ENCODE measurements around the gene GASK1A.

GASK1A gene

DNA sequence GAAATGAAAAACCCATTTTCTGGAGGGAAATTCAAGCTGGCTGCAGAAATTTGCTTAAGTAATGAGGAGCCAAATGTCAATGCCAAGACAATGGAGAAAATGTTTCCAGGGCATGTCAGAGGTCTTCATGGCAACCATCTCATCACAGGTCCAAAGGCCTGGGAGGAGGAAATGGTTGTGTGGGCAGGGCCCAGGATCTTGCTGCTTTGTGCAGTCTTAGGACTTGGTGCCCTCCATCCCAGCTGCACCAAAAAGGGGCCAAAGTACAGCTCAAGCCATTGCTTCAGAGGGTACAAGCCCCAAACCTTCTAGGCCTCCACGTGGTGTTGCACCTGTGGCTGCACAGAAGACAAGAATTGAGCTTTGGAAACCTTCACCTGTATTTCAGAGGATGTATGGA, 67.5 kb downstream of the GASK1A start:
- TF ChIP-seq, protein P1, sequence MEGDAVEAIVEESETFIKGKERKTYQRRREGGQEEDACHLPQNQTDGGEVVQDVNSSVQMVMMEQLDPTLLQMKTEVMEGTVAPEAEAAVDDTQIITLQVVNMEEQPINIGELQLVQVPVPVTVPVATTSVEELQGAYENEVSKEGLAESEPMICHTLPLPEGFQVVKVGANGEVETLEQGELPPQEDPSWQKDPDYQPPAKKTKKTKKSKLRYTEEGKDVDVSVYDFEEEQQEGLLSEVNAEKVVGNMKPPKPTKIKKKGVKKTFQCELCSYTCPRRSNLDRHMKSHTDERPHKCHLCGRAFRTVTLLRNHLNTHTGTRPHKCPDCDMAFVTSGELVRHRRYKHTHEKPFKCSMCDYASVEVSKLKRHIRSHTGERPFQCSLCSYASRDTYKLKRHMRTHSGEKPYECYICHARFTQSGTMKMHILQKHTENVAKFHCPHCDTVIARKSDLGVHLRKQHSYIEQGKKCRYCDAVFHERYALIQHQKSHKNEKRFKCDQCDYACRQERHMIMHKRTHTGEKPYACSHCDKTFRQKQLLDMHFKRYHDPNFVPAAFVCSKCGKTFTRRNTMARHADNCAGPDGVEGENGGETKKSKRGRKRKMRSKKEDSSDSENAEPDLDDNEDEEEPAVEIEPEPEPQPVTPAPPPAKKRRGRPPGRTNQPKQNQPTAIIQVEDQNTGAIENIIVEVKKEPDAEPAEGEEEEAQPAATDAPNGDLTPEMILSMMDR (IDR thresholded peaks at IDR 0.05; ENCODE audit: low read depth, low read length), result no peak
- H3K4me3 ChIP-seq (ENCODE audit: low read depth, low read length), result no peak overlapping the region

GRCh38 chr3:43048470-43048869, 69.4 kb downstream of the GASK1A start:
- H3K4me3 ChIP-seq (ENCODE audit: low read depth, low read length), result no peak overlapping the region
- TF ChIP-seq, protein P1 (IDR thresholded peaks at IDR 0.05; ENCODE audit: low read depth, low read length), result no peak

DNA sequence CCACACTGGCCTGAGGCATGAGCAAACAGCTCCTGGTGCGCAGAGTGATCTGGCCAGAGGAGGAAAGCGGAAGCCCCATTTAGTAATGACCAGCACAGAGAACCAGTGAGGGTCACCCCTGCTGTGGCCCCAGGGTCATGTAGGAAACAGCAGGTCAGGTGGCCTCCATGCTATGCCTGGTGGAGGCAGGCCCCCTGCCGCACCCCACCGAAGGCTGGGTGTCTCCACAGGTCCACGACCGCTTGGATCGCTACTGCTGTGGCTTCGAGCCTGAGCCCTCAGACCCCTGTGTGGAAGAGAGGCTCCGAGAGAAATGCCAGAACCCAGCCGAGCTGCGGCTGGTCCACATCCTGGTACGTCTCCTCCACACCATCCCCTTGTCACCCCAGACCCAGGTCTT, 74.2 kb downstream of the GASK1A start:
- TF ChIP-seq, protein P1 (IDR thresholded peaks at IDR 0.05; ENCODE audit: low read depth, low read length), result no peak
- no peak overlapping the region for H3K4me3 ChIP-seq (ENCODE audit: low read depth, low read length)

- TF ChIP-seq, protein P1 (IDR thresholded peaks at IDR 0.05; ENCODE audit: low read depth, low read length), result no peak
- no peak overlapping the region for H3K4me3 ChIP-seq (ENCODE audit: low read depth, low read length)
Observed at GRCh38 chr3:43054754-43055153, 75.6 kb downstream of the GASK1A start.

DNA sequence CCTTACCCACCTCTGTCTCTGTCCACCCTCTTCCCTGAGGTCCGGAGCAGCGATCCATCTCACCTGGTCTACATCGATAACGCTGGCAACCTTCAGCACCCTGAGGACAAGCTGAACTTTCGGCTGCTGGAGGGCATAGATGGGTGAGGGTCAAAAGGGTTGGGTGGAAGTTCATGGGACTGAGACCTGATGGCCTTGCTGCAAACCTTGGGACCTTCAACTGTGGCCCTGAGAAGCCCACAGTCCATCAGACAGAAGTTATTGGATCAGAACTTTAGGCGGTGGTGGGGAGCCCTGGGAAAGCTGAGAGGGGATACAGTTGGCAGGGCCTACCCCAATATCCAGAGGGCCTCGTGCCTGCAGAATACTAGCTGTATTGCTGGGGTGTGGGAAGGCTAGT, 76.3 kb downstream of the GASK1A start:
- H3K4me3 ChIP-seq (ENCODE audit: low read depth, low read length), result no peak overlapping the region
- TF ChIP-seq, protein P1 (IDR thresholded peaks at IDR 0.05; ENCODE audit: low read depth, low read length), result no peak

DNA sequence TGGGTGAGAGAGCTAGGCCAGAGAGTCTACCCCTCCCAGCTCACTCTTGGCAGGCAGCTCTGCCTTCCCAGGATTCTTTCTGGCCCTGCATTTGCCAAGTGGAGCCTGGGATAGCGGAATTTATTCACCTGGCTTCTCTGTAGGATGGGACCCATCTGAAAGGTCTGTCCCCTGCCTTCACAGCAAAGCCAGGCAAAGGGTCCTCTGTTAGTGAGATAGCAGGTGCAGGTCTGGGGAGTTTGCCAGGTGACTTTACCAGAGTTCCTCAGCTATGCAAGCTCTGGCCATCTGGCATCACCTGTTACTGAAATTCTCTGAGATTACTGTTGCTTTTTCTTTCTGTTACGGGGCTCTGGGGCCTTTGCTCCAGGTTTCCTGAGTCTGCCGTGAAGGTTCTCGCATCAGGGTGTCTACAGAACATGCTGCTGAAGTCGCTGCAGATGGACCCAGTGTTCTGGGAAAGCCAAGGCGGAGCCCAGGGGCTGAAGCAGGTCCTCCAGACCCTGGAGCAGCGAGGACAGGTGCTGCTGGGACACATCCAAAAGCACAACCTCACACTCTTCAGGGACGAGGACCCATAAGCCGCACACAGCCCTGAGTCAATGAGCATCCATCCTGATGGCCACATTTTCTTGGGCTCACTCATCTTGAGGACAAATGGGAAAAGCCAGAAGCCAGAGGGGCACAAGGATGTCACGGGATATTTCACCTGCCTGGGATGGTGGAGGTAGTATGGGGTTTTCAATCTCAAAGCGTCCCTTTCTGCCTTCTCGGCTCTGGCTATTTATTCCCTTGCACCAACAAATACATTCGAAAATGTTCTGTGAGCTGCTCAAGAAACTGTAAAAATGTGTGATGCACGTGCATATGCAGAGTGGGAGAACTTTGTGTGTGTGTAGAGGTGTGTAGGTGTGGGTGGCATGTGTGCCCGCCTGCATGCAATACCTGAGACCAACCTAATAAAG, 77.0 kb downstream of the GASK1A start:
- no peak overlapping the region for H3K4me3 ChIP-seq (ENCODE audit: low read depth, low read length)
- TF ChIP-seq, protein P1 (IDR thresholded peaks at IDR 0.05; ENCODE audit: low read depth, low read length), result no peak

- no peak overlapping the region for H3K4me3 ChIP-seq (ENCODE audit: low read depth, low read length)
- TF ChIP-seq, protein P1 (IDR thresholded peaks at IDR 0.05; ENCODE audit: low read depth, low read length), result no peak
Observed at GRCh38 chr3:43059456-43059855, 80.3 kb downstream of the GASK1A start.

All from WI38 (cell line).